Measurements from ENCODE around the gene LIPN.

LIPN gene

GRCh38 chr10:88782222-88782621, 22.4 kb downstream of the LIPN start:
- in situ Hi-C loops (cut with HindIII; ENCODE audit: low sequenced_read_pairs): no loop called here

GRCh38 chr10:88783724-88784123, 23.9 kb downstream of the LIPN start:
- in situ Hi-C loops (cut with HindIII; ENCODE audit: low sequenced_read_pairs): no loop called here

GRCh38 chr10:88786032-88786770, 26.4 kb downstream of the LIPN start:
- in situ Hi-C loops (cut with HindIII; ENCODE audit: low sequenced_read_pairs): no loop called here

- in situ Hi-C loops (cut with HindIII; ENCODE audit: low sequenced_read_pairs): no loop called here
Measured at GRCh38 chr10:88787463-88787862, 27.6 kb downstream of the LIPN start.

- in situ Hi-C loops (cut with HindIII; ENCODE audit: low sequenced_read_pairs): no loop called here
Measured at GRCh38 chr10:88788924-88789323, 29.1 kb downstream of the LIPN start.

GRCh38 chr10:88791924-88792323, 32.1 kb downstream of the LIPN start:
- in situ Hi-C loops (cut with HindIII; ENCODE audit: low sequenced_read_pairs): no loop called here

- in situ Hi-C loops (cut with HindIII; ENCODE audit: low sequenced_read_pairs): no loop called here
Measured at GRCh38 chr10:88792661-88793060, 32.8 kb downstream of the LIPN start.

GRCh38 chr10:88793712-88794299, 34.0 kb downstream of the LIPN start:
- in situ Hi-C loops (cut with HindIII; ENCODE audit: low sequenced_read_pairs): no loop called here

GRCh38 chr10:88794731-88795130, 34.9 kb downstream of the LIPN start:
- in situ Hi-C loops (cut with HindIII; ENCODE audit: low sequenced_read_pairs): no loop called here

- in situ Hi-C loops (cut with HindIII; ENCODE audit: low sequenced_read_pairs): loop anchor here (25.0 kb wide), 1 partner anchor 238 kb away; no protein-coding TSS in a partner anchor
Measured at GRCh38 chr10:88800152-88801125, 40.6 kb downstream of the LIPN start.

GRCh38 chr10:88802523-88803285, 42.9 kb downstream of the LIPN start, which contains the start of gene LIPM:
Gene LIPM (plus strand): TSS chr10:88802730. CDS start chr10:88802897, 167 bp downstream.
- in situ Hi-C loops (cut with HindIII; ENCODE audit: low sequenced_read_pairs): loop anchor here (25.0 kb wide), 1 partner anchor 240 kb away; no protein-coding TSS in a partner anchor

- in situ Hi-C loops (cut with HindIII; ENCODE audit: low sequenced_read_pairs): loop anchor here (25.0 kb wide), 1 partner anchor 241 kb away; no protein-coding TSS in a partner anchor
Measured at GRCh38 chr10:88803641-88804040, 43.8 kb downstream of the LIPN start.

GRCh38 chr10:88804083-88804812, 44.4 kb downstream of the LIPN start:
- in situ Hi-C loops (cut with HindIII; ENCODE audit: low sequenced_read_pairs): loop anchor here (25.0 kb wide), 1 partner anchor 242 kb away; no protein-coding TSS in a partner anchor

- in situ Hi-C loops (cut with HindIII; ENCODE audit: low sequenced_read_pairs): loop anchor here (25.0 kb wide), 1 partner anchor 243 kb away; no protein-coding TSS in a partner anchor
Measured at GRCh38 chr10:88805361-88805760, 45.5 kb downstream of the LIPN start.

GRCh38 chr10:88805924-88806323, 46.1 kb downstream of the LIPN start:
- in situ Hi-C loops (cut with HindIII; ENCODE audit: low sequenced_read_pairs): loop anchor here (25.0 kb wide), 1 partner anchor 244 kb away; no protein-coding TSS in a partner anchor

- in situ Hi-C loops (cut with HindIII; ENCODE audit: low sequenced_read_pairs): loop anchor here (25.0 kb wide), 1 partner anchor 247 kb away; no protein-coding TSS in a partner anchor
Measured at GRCh38 chr10:88809621-88810020, 49.8 kb downstream of the LIPN start.

- in situ Hi-C loops (cut with HindIII; ENCODE audit: low sequenced_read_pairs): loop anchor here (25.0 kb wide), 1 partner anchor 248 kb away; no protein-coding TSS in a partner anchor
Measured at GRCh38 chr10:88810196-88810961, 50.6 kb downstream of the LIPN start.

- in situ Hi-C loops (cut with HindIII; ENCODE audit: low sequenced_read_pairs): loop anchor here (25.0 kb wide), 1 partner anchor 251 kb away; no protein-coding TSS in a partner anchor
Measured at GRCh38 chr10:88813200-88813599, 53.4 kb downstream of the LIPN start.
